Endothelial cell of umbilical vein (primary cell): ENCODE data around the gene TBC1D9B.

Source experiments
- CTCF ChIP-seq, 2 donors: IDR thresholded peaks; 1 replicate in 1 of 2; 2 replicates in 1 of 2; pipeline ENCODE4 v1.5.1; 2011; ENCODE audit warnings: low read length in 2 of 2, mild to moderate bottlenecking in 2 of 2, moderate library complexity in 2 of 2, control low read depth in 1 of 2, inconsistent platforms in 1 of 2, low read depth in 1 of 2; ENCODE audit not compliant: insufficient read depth in 1 of 2; ENCODE audit errors: extremely low read depth in 1 of 2
- FOS ChIP-seq: IDR thresholded peaks from 2 replicates; pipeline ENCODE4 v1.6.1; 2011; ENCODE audit warnings: mild to moderate bottlenecking, low read length, moderate library complexity, borderline replicate concordance; ENCODE audit not compliant: insufficient read depth
- JUN ChIP-seq: IDR thresholded peaks from 2 replicates; pipeline ENCODE4 v1.6.1; 2011; ENCODE audit warnings: borderline replicate concordance, low read depth; ENCODE audit not compliant: insufficient read length, insufficient read depth
- MAX ChIP-seq: IDR thresholded peaks from 2 replicates; pipeline ENCODE4 v1.6.1; 2011; ENCODE audit not compliant: insufficient read depth, insufficient read length
- POLR2A ChIP-seq: IDR thresholded peaks from 2 replicates; pipeline ENCODE4 v1.6.1; 2012; ENCODE audit warnings: low read depth, mild to moderate bottlenecking, control low read depth, low read length
- POLR2AphosphoS5 ChIP-seq: IDR thresholded peaks from 2 replicates; pipeline ENCODE4 v1.6.1; 2012; ENCODE audit warnings: low read depth, mild to moderate bottlenecking, control low read depth, low read length, moderate library complexity; ENCODE audit not compliant: insufficient read depth

GRCh38 chr5:179858586-179859427 lies 48.9 kb downstream of the TBC1D9B start, which contains the start of gene MRNIP:
- TF ChIP-seq MAX (peak; percentile 73), POLR2A (peak; percentile 82), CTCF (IDR thresholded peaks at IDR 0.05; ENCODE audit: extremely low read depth in 1 of 2, insufficient read depth in 1 of 2, low read depth in 1 of 2, low read length in 2 of 2) (peak in 1 of 2 donors; percentile 9), POLR2AphosphoS5 (peak; percentile 86), FOS (no peak), JUN (no peak)
